Neural cell (in vitro differentiated cells): ENCODE results near the gene CMTM3. TPM values are rescaled to one million over a fixed set of nuclear protein-coding genes. Genes with fewer than 3 reads are reported as not detected.

Source experiments
- H2AFZ ChIP-seq: fragments of 200-600, 300-800 bp; sonication (generic), shearing (Covaris generic); 2 replicates; pipeline ENCODE4 v1.6.0; 2014; ENCODE audit warnings: low read depth, mild to moderate bottlenecking, antibody characterized with exemption, low read length, moderate library complexity
- H3F3A ChIP-seq: fragments of 200-600 bp; shearing (Covaris generic); 2 replicates; pipeline ENCODE4 v1.6.1; 2016; ENCODE audit warnings: mild to moderate bottlenecking, moderate library complexity, mixed read lengths, antibody characterized with exemption, low read length; ENCODE audit not compliant: insufficient read depth, poor library complexity, severe bottlenecking
- H3K27ac ChIP-seq: fragments of 200-600, 300-800 bp; sonication (generic), shearing (Covaris generic); 2 replicates; pipeline ENCODE4 v1.5.1; 2014; ENCODE audit warnings: mild to moderate bottlenecking, low read length, moderate library complexity
- H3K27me3 ChIP-seq: fragments of 300-800, 200-600 bp; sonication (generic), shearing (Covaris generic); 2 replicates; pipeline ENCODE4 v1.6.0; 2014; ENCODE audit warnings: mild to moderate bottlenecking, low read depth, low read length, moderate library complexity; ENCODE audit not compliant: insufficient read depth
- H3K36me3 ChIP-seq: fragments of 300-800, 200-600 bp; sonication (generic), shearing (Covaris generic); 2 replicates; pipeline ENCODE4 v1.5.1; 2014; ENCODE audit warnings: mild to moderate bottlenecking, antibody characterized with exemption, low read length, moderate library complexity; ENCODE audit not compliant: insufficient read depth
- H3K4me2 ChIP-seq: fragments of 300-800, 200-600 bp; sonication (generic), shearing (Covaris generic); 2 replicates; pipeline ENCODE4 v1.6.0; 2014; ENCODE audit warnings: mild to moderate bottlenecking, low read length
- H3K4me3 ChIP-seq: fragments of 300-800, 200-600 bp; sonication (generic), shearing (Covaris generic); 2 replicates; pipeline ENCODE4 v1.5.1; 2014; ENCODE audit warnings: mild to moderate bottlenecking, low read length, moderate library complexity
- H3K79me2 ChIP-seq: fragments of 200-600 bp; shearing (Covaris generic); replicated peaks from 2 replicates; pipeline ENCODE4 v1.6.0; 2014; ENCODE audit warnings: mild to moderate bottlenecking, low read length, moderate library complexity; ENCODE audit not compliant: insufficient read depth
- H3K9ac ChIP-seq: fragments of 300-800, 200-600 bp; sonication (generic), shearing (Covaris generic); 2 replicates; pipeline ENCODE4 v1.6.1; 2016; ENCODE audit warnings: mild to moderate bottlenecking, low read length, mixed read lengths
- H3K9me2 ChIP-seq: fragments of 200-600 bp; shearing (Covaris generic); 2 replicates; pipeline ENCODE4 v1.6.1; 2016; ENCODE audit warnings: mild to moderate bottlenecking, low read length, mixed read lengths; ENCODE audit not compliant: insufficient read depth
- H3K9me3 ChIP-seq: fragments of 200-600, 300-800 bp; sonication (generic), shearing (Covaris generic); 2 replicates; pipeline ENCODE4 v1.6.1; 2016; ENCODE audit warnings: mild to moderate bottlenecking, mixed run types, low read length, moderate library complexity, mixed read lengths
- H4K20me1 ChIP-seq: fragments of 200-600 bp; shearing (Covaris generic); 2 replicates; pipeline ENCODE4 v1.6.1; 2016; ENCODE audit warnings: mild to moderate bottlenecking, mixed run types; ENCODE audit not compliant: insufficient read depth
- CTCF ChIP-seq: fragments of 450-650 bp; IDR thresholded peaks from 2 replicates; pipeline ENCODE4 v1.5.1; 2014; ENCODE audit warnings: antibody characterized with exemption, mild to moderate bottlenecking, moderate library complexity; ENCODE audit not compliant: poor library complexity, severe bottlenecking
- EP300 ChIP-seq: fragments of 450-650 bp; conservative IDR thresholded peaks from 2 replicates; pipeline ENCODE4 v1.6.1; 2014; ENCODE audit warnings: antibody characterized with exemption, mild to moderate bottlenecking, moderate library complexity; ENCODE audit not compliant: poor library complexity, severe bottlenecking
- EZH2 ChIP-seq: fragments of 200-600, 300-800 bp; shearing (Covaris generic), sonication (generic); IDR thresholded peaks from 2 replicates; pipeline ENCODE4 v1.6.1; 2014; ENCODE audit warnings: antibody characterized with exemption, low read length, borderline replicate concordance, mild to moderate bottlenecking; ENCODE audit not compliant: insufficient read depth, poor library complexity, severe bottlenecking
- MXI1 ChIP-seq: fragments of 450-650 bp; conservative IDR thresholded peaks from 2 replicates; pipeline ENCODE4 v1.6.1; 2014; ENCODE audit warnings: antibody characterized with exemption, mild to moderate bottlenecking; ENCODE audit not compliant: poor library complexity, severe bottlenecking
- POLR2AphosphoS5 ChIP-seq: IDR thresholded peaks from 2 replicates; pipeline ENCODE4 v1.6.1; 2012
- RAD21 ChIP-seq: fragments of 450-650 bp; conservative IDR thresholded peaks from 2 replicates; pipeline ENCODE4 v1.6.1; 2014; ENCODE audit warnings: antibody characterized with exemption, mild to moderate bottlenecking, moderate library complexity
- REST ChIP-seq: IDR thresholded peaks from 2 replicates; pipeline ENCODE4 v1.6.1; 2012; ENCODE audit warnings: borderline replicate concordance
- SMC3 ChIP-seq: fragments of 450-650 bp; conservative IDR thresholded peaks from 2 replicates; pipeline ENCODE4 v1.6.1; 2014; ENCODE audit warnings: antibody characterized with exemption, mild to moderate bottlenecking, moderate library complexity; ENCODE audit not compliant: poor library complexity
- TAF1 ChIP-seq: IDR thresholded peaks from 2 replicates; pipeline ENCODE4 v1.6.1; 2012; ENCODE audit warnings: low read depth
- polyA plus RNA-seq: library from polyadenylated mRNA; depleted of rRNA; stranded (reverse); fragments of >200 nt; gene quantifications from 2 replicates; pipeline ENCODE4 v1.2.3, GENCODE V29; 2014

Gene CMTM3
- polyA plus RNA-seq, 1 donor from 2014 or later, result 7.7 TPM

GRCh38 chr16:66590322-66590721 lies 14.2 kb upstream of the CMTM3 start:
- H3K27ac ChIP-seq, result no peak overlapping the region
- H3K79me2 ChIP-seq, result no peaks in the 10 kb centered on the region
- no peaks in the 10 kb centered on the region for H3K9me3 ChIP-seq
- no peak overlapping the region for H2AFZ ChIP-seq
- no peak for TF ChIP-seq RAD21
- TF ChIP-seq POLR2AphosphoS5, result no peak
- TF ChIP-seq SMC3, result no peak
- TF ChIP-seq REST, result no peak
- TF ChIP-seq EZH2, result no peak
- TF ChIP-seq EP300, result no peak
- TF ChIP-seq TAF1, result no peak
- no peaks in the 10 kb centered on the region for H3F3A ChIP-seq
- H3K4me2 ChIP-seq, result no peak overlapping the region
- no peak overlapping the region for H3K4me3 ChIP-seq
- no peaks in the 10 kb centered on the region for H4K20me1 ChIP-seq
- no peak overlapping the region for H3K9ac ChIP-seq
- H3K36me3 ChIP-seq, result no peaks in the 10 kb centered on the region
- no peaks in the 10 kb centered on the region for H3K27me3 ChIP-seq
- no peaks in the 10 kb centered on the region for H3K9me2 ChIP-seq

- no peaks in the 10 kb centered on the region for H3K36me3 ChIP-seq
- H3K27ac ChIP-seq, result no peak overlapping the region
- H3K4me2 ChIP-seq, result no peak overlapping the region
- no peaks in the 10 kb centered on the region for H3F3A ChIP-seq
- H2AFZ ChIP-seq, result no peak overlapping the region
- no peaks in the 10 kb centered on the region for H3K9me2 ChIP-seq
- no peak overlapping the region for H3K9ac ChIP-seq
- no peaks in the 10 kb centered on the region for H3K27me3 ChIP-seq
- TF ChIP-seq MXI1 (no peak), CTCF (no peak), SMC3 (no peak), TAF1 (no peak), EZH2 (no peak), EP300 (no peak)
- no peaks in the 10 kb centered on the region for H3K9me3 ChIP-seq
- no peaks in the 10 kb centered on the region for H4K20me1 ChIP-seq
- no peak overlapping the region for H3K4me3 ChIP-seq
- H3K79me2 ChIP-seq, result no peaks in the 10 kb centered on the region
Observed at GRCh38 chr16:66591018-66591417, 13.5 kb upstream of the CMTM3 start.

- Histone ChIP-seq H4K20me1 (no peaks in the 10 kb centered on the region), H2AFZ (no peak overlapping the region), H3K79me2 (no peaks in the 10 kb centered on the region), H3K9me2 (no peaks in the 10 kb centered on the region), H3K27me3 (no peaks in the 10 kb centered on the region), H3K4me2 (no peak overlapping the region), H3K4me3 (no peak overlapping the region), H3K36me3 (no peaks in the 10 kb centered on the region), H3K27ac (no peak overlapping the region), H3F3A (no peaks in the 10 kb centered on the region), H3K9me3 (no peaks in the 10 kb centered on the region), H3K9ac (no peak overlapping the region)
- TF ChIP-seq EZH2 (no peak), MXI1 (no peak), REST (no peak), RAD21 (no peak), POLR2AphosphoS5 (no peak), SMC3 (no peak), EP300 (no peak), TAF1 (no peak), CTCF (no peak)
Observed at GRCh38 chr16:66592241-66592640, 12.3 kb upstream of the CMTM3 start.
